A549 (cell line): ENCODE measurements around the gene MB21D2.

Experiments used
- BCL3 ChIP-seq: fragments of >200 bp; sonication (Bioruptor Twin); formaldehyde crosslinking; IDR thresholded peaks from 3 replicates; pipeline ENCODE4 v1.6.1; 2016
- CTCF ChIP-seq: fragments of >200 bp; sonication (Bioruptor Twin); formaldehyde crosslinking; IDR thresholded peaks from 3 replicates; pipeline ENCODE4 v1.5.1; 2016
- HOXB13 ChIP-seq: fragments of 250-450 bp; sonication (Bioruptor Pico); IDR thresholded peaks from 2 replicates; pipeline ENCODE4 v1.5.0; 2020; ENCODE audit warnings: low read depth, mild to moderate bottlenecking, moderate library complexity
- JUN ChIP-seq, 2 experiments: fragments of >200 bp; sonication (Bioruptor Twin); formaldehyde crosslinking; IDR thresholded peaks; 2 replicates in 1 of 2; 3 replicates in 1 of 2; pipeline ENCODE4 v1.6.1; 2016 to 2017
- KDM1A ChIP-seq: fragments of 200-600 bp; sonication (generic); IDR thresholded peaks from 2 replicates; pipeline ENCODE4 v1.6.1; 2016; ENCODE audit warnings: low read depth, mild to moderate bottlenecking
- MAX ChIP-seq: IDR thresholded peaks from 2 replicates; pipeline ENCODE4 v1.6.1; 2012
- NR3C1 ChIP-seq: fragments of >200 bp; sonication (Bioruptor Twin); formaldehyde crosslinking; IDR thresholded peaks from 3 replicates; pipeline ENCODE4 v1.6.1; 2017
- PBX3 ChIP-seq: IDR thresholded peaks from 2 replicates; pipeline ENCODE4 v1.6.1; 2012
- PHF8 ChIP-seq: fragments of 200-600 bp; sonication (generic); IDR thresholded peaks from 2 replicates; pipeline ENCODE4 v1.6.1; 2016; ENCODE audit warnings: low read depth, mild to moderate bottlenecking, antibody characterized with exemption, moderate library complexity, borderline replicate concordance
- POLR2A ChIP-seq: IDR thresholded peaks from 2 replicates; pipeline ENCODE4 v1.6.1; 2012; ENCODE audit warnings: mild to moderate bottlenecking, low read length
- SMC3 ChIP-seq: fragments of >200 bp; sonication (Bioruptor Twin); formaldehyde crosslinking; IDR thresholded peaks from 3 replicates; pipeline ENCODE4 v1.6.1; 2018; ENCODE audit warnings: inconsistent platforms

GRCh38 chr3:192897005-192897404, 20.7 kb downstream of the MB21D2 start:
- TF ChIP-seq PHF8, result no peak
- TF ChIP-seq PBX3, result no peak
- TF ChIP-seq MAX, result no peak
- no peak for TF ChIP-seq HOXB13
- TF ChIP-seq CTCF, result no peak
- TF ChIP-seq BCL3, result no peak
- no peak for TF ChIP-seq POLR2A
- no peak for TF ChIP-seq SMC3
- no peak for TF ChIP-seq JUN (IDR thresholded peaks at IDR 0.05)
- TF ChIP-seq KDM1A, result no peak
- TF ChIP-seq NR3C1, result no peak
